GM23338 (cell line): Measurements from ENCODE around the gene THADA. TPM values are rescaled to one million over a fixed set of nuclear protein-coding genes. Genes with fewer than 3 reads are reported as not detected.

Experiments
- ATAC-seq: fragments of 200-7000 bp; cut with Tn5 transposase; 3 replicates; pipeline ENCODE4 v1.9.1; 2020
- DNase-seq: peaks from one replicate; pipeline ENCODE4 v3.0.0-alpha.2; 2015; ENCODE audit warnings: low spot score
- H2AFZ ChIP-seq: fragments of 200-600 bp; sonication (generic); 2 replicates; pipeline ENCODE4 v1.8.0; 2016; ENCODE audit warnings: antibody characterized with exemption, mild to moderate bottlenecking, moderate library complexity
- H3F3A ChIP-seq: fragments of 200-600 bp; sonication (generic); replicated peaks from 2 replicates; pipeline ENCODE4 v1.8.0; 2017; ENCODE audit warnings: antibody characterized with exemption, mixed run types, low read depth
- H3K27ac ChIP-seq: fragments of 200-600 bp; sonication (generic); 2 replicates; pipeline ENCODE4 v1.6.1; 2016; ENCODE audit warnings: low read depth
- H3K27me3 ChIP-seq: fragments of 200-600 bp; sonication (generic); 2 replicates; pipeline ENCODE4 v1.8.0; 2016; ENCODE audit warnings: mild to moderate bottlenecking, mixed run types, moderate library complexity; ENCODE audit not compliant: insufficient read depth
- H3K36me3 ChIP-seq: fragments of 200-600 bp; sonication (generic); 2 replicates; pipeline ENCODE4 v1.8.0; 2016; ENCODE audit warnings: mild to moderate bottlenecking; ENCODE audit not compliant: insufficient read depth
- H3K4me1 ChIP-seq: fragments of 200-600 bp; sonication (generic); 2 replicates; pipeline ENCODE4 v1.8.0; 2016; ENCODE audit warnings: mild to moderate bottlenecking, moderate library complexity; ENCODE audit not compliant: insufficient read depth
- H3K4me2 ChIP-seq: fragments of 200-600 bp; sonication (generic); 2 replicates; pipeline ENCODE4 v1.7.1; 2017; ENCODE audit warnings: mixed run types
- H3K4me3 ChIP-seq: fragments of 200-600 bp; sonication (generic); 2 replicates; pipeline ENCODE4 v1.6.1; 2016; ENCODE audit warnings: mixed run types
- H3K79me2 ChIP-seq: fragments of 200-600 bp; sonication (generic); replicated peaks from 2 replicates; pipeline ENCODE4 v1.8.0; 2017; ENCODE audit warnings: mild to moderate bottlenecking; ENCODE audit not compliant: insufficient read depth
- H3K9me2 ChIP-seq: fragments of 200-600 bp; sonication (generic); 2 replicates; pipeline ENCODE4 v1.8.0; 2017; ENCODE audit not compliant: insufficient read depth
- H4K20me1 ChIP-seq: fragments of 200-600 bp; sonication (generic); replicated peaks from 2 replicates; pipeline ENCODE4 v1.8.0; 2017; ENCODE audit warnings: mild to moderate bottlenecking; ENCODE audit not compliant: insufficient read depth
- H3K27ac Mint-ChIP-seq: 2 replicates; pipeline ENCODE4 v1.8.0; 2020; ENCODE audit warnings: inconsistent platforms, mild to moderate bottlenecking, moderate library complexity, mixed read lengths
- H3K27me3 Mint-ChIP-seq: 3 replicates; pipeline ENCODE4 v1.8.0; 2022; ENCODE audit warnings: low read depth, mild to moderate bottlenecking, moderate library complexity, mixed read lengths, inconsistent platforms; ENCODE audit not compliant: insufficient read depth, poor library complexity
- H3K36me3 Mint-ChIP-seq: 3 replicates; pipeline ENCODE4 v1.8.0; 2021; ENCODE audit warnings: low read depth, mild to moderate bottlenecking, inconsistent platforms, moderate library complexity, mixed read lengths
- H3K4me1 Mint-ChIP-seq: 3 replicates; pipeline ENCODE4 v1.8.0; 2020; ENCODE audit warnings: mild to moderate bottlenecking, inconsistent platforms, mixed read lengths
- H3K4me3 Mint-ChIP-seq: 3 replicates; pipeline ENCODE4 v1.8.0; 2021; ENCODE audit warnings: moderate library complexity, mild to moderate bottlenecking, inconsistent platforms, mixed read lengths
- H3K9me3 Mint-ChIP-seq: 3 replicates; pipeline ENCODE4 v1.8.0; 2020; ENCODE audit warnings: moderate library complexity, mild to moderate bottlenecking, inconsistent platforms, mixed read lengths
- CREB1 ChIP-seq: fragments of 250-450 bp; sonication (Bioruptor Pico); IDR thresholded peaks from 2 replicates; pipeline ENCODE4 v1.5.0; 2020; ENCODE audit warnings: low read depth, mild to moderate bottlenecking, moderate library complexity
- EZH2 ChIP-seq: fragments of 200-600 bp; sonication (generic); IDR thresholded peaks from one replicate; pipeline ENCODE4 v1.8.0; 2017; ENCODE audit warnings: antibody characterized with exemption, mild to moderate bottlenecking, low read depth; ENCODE audit not compliant: unreplicated experiment
- EZH2phosphoT487 ChIP-seq: fragments of 200-600 bp; sonication (generic); IDR thresholded peaks from one replicate; pipeline ENCODE4 v1.8.1; 2018; ENCODE audit warnings: antibody characterized with exemption; ENCODE audit not compliant: unreplicated experiment
- POLR2AphosphoS5 ChIP-seq: IDR thresholded peaks from 2 replicates; pipeline ENCODE4 v1.6.1; 2016; ENCODE audit warnings: antibody characterized with exemption, low read depth
- ZNF331 ChIP-seq: fragments of 250-450 bp; sonication (Bioruptor Pico); IDR thresholded peaks from 2 replicates; pipeline ENCODE4 v1.5.0; 2020; ENCODE audit warnings: low read depth, mild to moderate bottlenecking, moderate library complexity
- polyA plus RNA-seq: library from polyadenylated mRNA; unstranded; fragments of >200 nt; fragmentation: Nextera tagmentation; extraction: Ambion mirVana; gene quantifications from 2 replicates; pipeline ENCODE4 v1.2.1, GENCODE V29; 2016
- total RNA-seq: library from RNA; depleted of rRNA; stranded (reverse); fragments of >200 nt; shearing (Covaris generic); gene quantifications from 2 replicates; pipeline ENCODE4 v1.2.3, GENCODE V29; 2014
- TF ChIP-seq, protein P1 (sequence below), 2 experiments: fragments of 200-600 bp in 1 of 2; sonication (generic) in 1 of 2; conservative IDR thresholded peaks; 2 replicates each; pipeline versions ENCODE4 v1.5.1 to v1.6.1; 2016 to 2017; ENCODE audit warnings: antibody characterized with exemption in 2 of 2, low read depth in 2 of 2, mild to moderate bottlenecking in 2 of 2, moderate library complexity in 1 of 2
- TF ChIP-seq, protein P2 (sequence below): IDR thresholded peaks from one replicate; pipeline ENCODE4 v1.6.1; 2018; ENCODE audit warnings: antibody characterized with exemption; ENCODE audit not compliant: unreplicated experiment
- TF ChIP-seq, protein P3 (sequence below): fragments of 250-450 bp; sonication (Bioruptor Pico); IDR thresholded peaks from 2 replicates; pipeline ENCODE4 v1.5.0; 2020; ENCODE audit warnings: mild to moderate bottlenecking, moderate library complexity

Gene THADA
- total and polyA plus RNA-seq, 2 experiments from 2014 or later, result 17.0 to 30.7 TPM

DNA sequence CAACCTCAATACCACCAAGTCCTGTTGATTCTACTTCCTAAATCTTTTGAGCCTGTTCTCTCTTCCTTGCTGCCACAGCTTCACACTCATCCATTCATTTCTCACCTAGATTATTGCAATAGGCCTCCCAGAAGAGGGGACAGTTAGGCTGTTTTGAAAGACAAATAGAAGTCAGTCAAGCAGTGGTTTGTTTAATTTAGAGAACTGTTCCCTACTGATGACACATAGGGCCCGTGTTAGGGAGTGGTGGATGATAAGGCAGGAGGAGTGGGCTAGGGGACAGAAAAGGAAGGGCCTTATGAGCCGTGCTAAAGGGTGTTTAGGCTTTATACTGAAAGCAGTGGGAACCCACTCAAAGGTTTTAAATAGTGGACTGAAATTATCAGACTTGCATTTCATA lies 309.9 kb downstream of the THADA start:
- Histone ChIP-seq H3F3A (no peaks in the 10 kb centered on the region), H3K4me3 (no peak overlapping the region), H3K27me3 (no peaks in the 10 kb centered on the region), H3K36me3 (peaks cover 13% of the 10 kb centered on the region), H3K4me1 (no peaks in the 10 kb centered on the region), H3K79me2 (no peaks in the 10 kb centered on the region), H2AFZ (no peak overlapping the region), H3K27ac (no peak overlapping the region), H3K4me2 (no peak overlapping the region), H3K9me2 (no peaks in the 10 kb centered on the region), H4K20me1 (no peaks in the 10 kb centered on the region)
- TF ChIP-seq EZH2 (no peak), ZNF331 (CRISPR knock-in tag) (no peak), EZH2phosphoT487 (no peak), CREB1 (CRISPR knock-in tag) (no peak), POLR2AphosphoS5 (no peak)
- TF ChIP-seq, protein P1, sequence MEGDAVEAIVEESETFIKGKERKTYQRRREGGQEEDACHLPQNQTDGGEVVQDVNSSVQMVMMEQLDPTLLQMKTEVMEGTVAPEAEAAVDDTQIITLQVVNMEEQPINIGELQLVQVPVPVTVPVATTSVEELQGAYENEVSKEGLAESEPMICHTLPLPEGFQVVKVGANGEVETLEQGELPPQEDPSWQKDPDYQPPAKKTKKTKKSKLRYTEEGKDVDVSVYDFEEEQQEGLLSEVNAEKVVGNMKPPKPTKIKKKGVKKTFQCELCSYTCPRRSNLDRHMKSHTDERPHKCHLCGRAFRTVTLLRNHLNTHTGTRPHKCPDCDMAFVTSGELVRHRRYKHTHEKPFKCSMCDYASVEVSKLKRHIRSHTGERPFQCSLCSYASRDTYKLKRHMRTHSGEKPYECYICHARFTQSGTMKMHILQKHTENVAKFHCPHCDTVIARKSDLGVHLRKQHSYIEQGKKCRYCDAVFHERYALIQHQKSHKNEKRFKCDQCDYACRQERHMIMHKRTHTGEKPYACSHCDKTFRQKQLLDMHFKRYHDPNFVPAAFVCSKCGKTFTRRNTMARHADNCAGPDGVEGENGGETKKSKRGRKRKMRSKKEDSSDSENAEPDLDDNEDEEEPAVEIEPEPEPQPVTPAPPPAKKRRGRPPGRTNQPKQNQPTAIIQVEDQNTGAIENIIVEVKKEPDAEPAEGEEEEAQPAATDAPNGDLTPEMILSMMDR (conservative IDR thresholded peaks at IDR 0.05; ENCODE audit: low read depth in 2 of 2), result no peak
- TF ChIP-seq, protein P2, sequence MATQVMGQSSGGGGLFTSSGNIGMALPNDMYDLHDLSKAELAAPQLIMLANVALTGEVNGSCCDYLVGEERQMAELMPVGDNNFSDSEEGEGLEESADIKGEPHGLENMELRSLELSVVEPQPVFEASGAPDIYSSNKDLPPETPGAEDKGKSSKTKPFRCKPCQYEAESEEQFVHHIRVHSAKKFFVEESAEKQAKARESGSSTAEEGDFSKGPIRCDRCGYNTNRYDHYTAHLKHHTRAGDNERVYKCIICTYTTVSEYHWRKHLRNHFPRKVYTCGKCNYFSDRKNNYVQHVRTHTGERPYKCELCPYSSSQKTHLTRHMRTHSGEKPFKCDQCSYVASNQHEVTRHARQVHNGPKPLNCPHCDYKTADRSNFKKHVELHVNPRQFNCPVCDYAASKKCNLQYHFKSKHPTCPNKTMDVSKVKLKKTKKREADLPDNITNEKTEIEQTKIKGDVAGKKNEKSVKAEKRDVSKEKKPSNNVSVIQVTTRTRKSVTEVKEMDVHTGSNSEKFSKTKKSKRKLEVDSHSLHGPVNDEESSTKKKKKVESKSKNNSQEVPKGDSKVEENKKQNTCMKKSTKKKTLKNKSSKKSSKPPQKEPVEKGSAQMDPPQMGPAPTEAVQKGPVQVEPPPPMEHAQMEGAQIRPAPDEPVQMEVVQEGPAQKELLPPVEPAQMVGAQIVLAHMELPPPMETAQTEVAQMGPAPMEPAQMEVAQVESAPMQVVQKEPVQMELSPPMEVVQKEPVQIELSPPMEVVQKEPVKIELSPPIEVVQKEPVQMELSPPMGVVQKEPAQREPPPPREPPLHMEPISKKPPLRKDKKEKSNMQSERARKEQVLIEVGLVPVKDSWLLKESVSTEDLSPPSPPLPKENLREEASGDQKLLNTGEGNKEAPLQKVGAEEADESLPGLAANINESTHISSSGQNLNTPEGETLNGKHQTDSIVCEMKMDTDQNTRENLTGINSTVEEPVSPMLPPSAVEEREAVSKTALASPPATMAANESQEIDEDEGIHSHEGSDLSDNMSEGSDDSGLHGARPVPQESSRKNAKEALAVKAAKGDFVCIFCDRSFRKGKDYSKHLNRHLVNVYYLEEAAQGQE, result no peak
- TF ChIP-seq, protein P3, sequence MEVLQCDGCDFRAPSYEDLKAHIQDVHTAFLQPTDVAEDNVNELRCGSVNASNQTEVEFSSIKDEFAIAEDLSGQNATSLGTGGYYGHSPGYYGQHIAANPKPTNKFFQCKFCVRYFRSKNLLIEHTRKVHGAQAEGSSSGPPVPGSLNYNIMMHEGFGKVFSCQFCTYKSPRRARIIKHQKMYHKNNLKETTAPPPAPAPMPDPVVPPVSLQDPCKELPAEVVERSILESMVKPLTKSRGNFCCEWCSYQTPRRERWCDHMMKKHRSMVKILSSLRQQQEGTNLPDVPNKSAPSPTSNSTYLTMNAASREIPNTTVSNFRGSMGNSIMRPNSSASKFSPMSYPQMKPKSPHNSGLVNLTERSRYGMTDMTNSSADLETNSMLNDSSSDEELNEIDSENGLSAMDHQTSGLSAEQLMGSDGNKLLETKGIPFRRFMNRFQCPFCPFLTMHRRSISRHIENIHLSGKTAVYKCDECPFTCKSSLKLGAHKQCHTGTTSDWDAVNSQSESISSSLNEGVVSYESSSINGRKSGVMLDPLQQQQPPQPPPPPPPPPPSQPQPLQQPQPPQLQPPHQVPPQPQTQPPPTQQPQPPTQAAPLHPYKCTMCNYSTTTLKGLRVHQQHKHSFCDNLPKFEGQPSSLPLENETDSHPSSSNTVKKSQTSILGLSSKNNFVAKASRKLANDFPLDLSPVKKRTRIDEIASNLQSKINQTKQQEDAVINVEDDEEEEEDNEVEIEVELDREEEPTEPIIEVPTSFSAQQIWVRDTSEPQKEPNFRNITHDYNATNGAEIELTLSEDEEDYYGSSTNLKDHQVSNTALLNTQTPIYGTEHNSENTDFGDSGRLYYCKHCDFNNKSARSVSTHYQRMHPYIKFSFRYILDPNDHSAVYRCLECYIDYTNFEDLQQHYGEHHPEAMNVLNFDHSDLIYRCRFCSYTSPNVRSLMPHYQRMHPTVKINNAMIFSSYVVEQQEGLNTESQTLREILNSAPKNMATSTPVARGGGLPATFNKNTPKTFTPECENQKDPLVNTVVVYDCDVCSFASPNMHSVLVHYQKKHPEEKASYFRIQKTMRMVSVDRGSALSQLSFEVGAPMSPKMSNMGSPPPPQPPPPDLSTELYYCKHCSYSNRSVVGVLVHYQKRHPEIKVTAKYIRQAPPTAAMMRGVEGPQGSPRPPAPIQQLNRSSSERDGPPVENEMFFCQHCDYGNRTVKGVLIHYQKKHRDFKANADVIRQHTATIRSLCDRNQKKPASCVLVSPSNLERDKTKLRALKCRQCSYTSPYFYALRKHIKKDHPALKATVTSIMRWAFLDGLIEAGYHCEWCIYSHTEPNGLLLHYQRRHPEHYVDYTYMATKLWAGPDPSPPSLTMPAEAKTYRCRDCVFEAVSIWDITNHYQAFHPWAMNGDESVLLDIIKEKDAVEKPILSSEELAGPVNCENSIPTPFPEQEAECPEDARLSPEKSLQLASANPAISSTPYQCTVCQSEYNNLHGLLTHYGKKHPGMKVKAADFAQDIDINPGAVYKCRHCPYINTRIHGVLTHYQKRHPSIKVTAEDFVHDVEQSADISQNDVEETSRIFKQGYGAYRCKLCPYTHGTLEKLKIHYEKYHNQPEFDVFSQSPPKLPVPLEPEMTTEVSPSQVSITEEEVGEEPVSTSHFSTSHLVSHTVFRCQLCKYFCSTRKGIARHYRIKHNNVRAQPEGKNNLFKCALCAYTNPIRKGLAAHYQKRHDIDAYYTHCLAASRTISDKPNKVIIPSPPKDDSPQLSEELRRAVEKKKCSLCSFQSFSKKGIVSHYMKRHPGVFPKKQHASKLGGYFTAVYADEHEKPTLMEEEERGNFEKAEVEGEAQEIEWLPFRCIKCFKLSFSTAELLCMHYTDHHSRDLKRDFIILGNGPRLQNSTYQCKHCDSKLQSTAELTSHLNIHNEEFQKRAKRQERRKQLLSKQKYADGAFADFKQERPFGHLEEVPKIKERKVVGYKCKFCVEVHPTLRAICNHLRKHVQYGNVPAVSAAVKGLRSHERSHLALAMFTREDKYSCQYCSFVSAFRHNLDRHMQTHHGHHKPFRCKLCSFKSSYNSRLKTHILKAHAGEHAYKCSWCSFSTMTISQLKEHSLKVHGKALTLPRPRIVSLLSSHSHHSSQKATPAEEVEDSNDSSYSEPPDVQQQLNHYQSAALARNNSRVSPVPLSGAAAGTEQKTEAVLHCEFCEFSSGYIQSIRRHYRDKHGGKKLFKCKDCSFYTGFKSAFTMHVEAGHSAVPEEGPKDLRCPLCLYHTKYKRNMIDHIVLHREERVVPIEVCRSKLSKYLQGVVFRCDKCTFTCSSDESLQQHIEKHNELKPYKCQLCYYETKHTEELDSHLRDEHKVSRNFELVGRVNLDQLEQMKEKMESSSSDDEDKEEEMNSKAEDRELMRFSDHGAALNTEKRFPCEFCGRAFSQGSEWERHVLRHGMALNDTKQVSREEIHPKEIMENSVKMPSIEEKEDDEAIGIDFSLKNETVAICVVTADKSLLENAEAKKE, result no peak
- H3K9me3 Mint-ChIP-seq, result peaks cover 38% of the 10 kb centered on the region
- no peak for ATAC-seq
- H3K36me3 Mint-ChIP-seq, result peaks cover 66% of the 10 kb centered on the region
- no peak overlapping the region for H3K27ac Mint-ChIP-seq
- H3K4me1 Mint-ChIP-seq, result no peaks in the 10 kb centered on the region
- H3K4me3 Mint-ChIP-seq, result no peak overlapping the region
- no peaks in the 10 kb centered on the region for H3K27me3 Mint-ChIP-seq
- DNase-seq, result no peak
